GM18909 (cell line): ENCODE results near the gene MICAL3.
"Not testable (repeated sequence)": the region's sequence is repeated elsewhere in the genome, so short reads cannot be mapped to it uniquely, and the experiment has no call there.

Experiments used
- ATAC-seq: cut with Tn5 transposase; IDR thresholded peaks from one replicate; pipeline ENCODE4 v1.9.1; 2021; ENCODE audit warnings: mild to moderate bottlenecking; ENCODE audit not compliant: unreplicated experiment, poor library complexity

Gene MICAL3

DNA sequence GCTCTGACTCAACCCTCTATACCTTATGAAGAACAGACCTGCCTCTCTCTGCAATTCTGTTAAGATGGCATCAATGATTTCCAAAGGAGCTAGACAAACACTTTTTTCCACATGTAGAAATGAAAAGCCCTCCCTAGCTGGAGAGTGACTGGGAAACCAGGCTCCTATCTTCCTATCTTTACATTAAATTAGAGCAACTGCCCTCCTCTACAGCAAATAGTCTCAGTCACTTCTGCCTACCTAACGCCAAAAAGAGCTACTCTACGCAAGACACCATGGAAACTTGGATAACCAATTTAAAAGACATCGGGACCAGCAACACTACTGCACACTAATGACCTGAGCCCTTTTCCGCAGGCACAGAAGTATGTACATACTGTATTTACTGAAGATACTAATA is 84.8 kb downstream of the MICAL3 start:
- ATAC-seq = no peak

DNA sequence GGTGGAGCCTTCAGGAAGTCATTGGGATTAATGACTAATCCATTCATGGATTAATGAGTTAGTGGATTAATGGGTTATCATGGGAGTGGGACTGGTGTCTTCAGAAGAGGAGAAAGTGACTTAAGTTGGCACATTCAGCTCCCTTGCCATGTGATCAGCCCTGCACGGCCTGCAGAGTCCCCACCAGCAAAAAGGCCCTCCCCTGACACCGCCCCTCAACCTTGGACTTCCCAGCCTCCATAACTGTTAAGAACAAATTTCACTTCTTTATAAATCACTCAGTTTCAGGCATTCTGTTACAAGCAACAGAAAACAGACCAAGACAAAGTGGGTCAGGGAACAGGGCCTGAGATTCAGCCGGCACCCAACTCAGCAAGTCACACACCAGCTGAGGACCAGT is 85.3 kb downstream of the MICAL3 start:
- no peak for ATAC-seq

DNA sequence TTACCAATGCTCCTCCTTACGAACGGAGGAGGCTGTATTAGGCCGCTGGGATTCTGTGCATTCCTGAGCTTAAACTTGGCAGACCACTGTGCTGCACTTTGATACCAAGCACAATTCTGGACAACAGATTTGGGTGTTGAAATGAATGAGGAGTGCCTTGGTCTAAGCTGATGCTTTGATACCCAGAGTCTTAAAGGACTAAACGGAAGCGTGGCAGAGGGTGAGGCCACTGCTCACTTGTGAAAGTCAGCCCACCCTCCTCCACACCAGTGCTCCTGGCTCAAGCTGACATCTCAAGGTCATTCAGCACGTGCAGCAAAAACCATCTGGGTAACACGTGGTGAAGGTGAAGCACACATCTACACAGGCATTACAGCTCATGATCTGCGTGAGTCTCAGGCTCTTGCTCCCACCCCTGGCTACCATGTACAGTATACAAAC is 85.9 kb downstream of the MICAL3 start:
- no peak for ATAC-seq

DNA sequence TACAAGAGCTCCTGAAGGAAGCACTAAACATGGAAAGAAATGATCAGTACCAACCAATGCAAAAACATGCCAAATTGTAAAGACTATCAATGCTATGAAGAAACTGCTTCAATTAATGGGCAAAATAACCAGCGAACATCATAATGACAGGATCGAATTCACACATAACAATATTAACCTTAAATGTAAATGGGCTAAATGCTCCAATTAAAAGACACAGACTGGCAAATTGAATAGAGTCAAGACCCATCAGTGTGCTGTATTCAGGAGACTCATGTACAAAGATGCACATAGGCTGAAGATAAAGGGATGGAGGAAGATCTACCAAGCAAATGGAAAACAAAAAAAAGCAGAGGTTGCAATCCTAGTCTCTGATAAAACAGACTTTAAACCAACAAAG is 91.9 kb downstream of the MICAL3 start:
- not testable (repeated sequence) for ATAC-seq

DNA sequence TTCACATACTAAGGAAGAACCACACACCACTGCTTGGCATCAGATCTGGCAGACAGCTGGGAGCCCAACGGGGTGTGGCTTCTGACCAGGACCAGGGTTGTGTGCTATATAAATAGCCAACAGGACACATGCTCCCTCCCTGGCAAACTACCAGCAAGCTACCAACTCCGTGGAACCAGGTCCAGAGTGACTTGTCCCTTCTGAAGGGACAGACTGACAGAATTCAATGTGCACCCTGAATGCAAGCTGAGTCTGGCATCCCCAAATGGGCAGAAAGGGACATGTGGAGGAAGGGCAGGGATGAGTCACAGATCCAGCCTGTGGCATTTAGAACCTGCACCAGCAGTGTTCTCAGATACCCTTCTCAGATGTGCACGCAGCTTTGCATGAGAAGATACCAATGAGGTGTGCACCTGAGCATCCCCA is 92.9 kb downstream of the MICAL3 start:
- ATAC-seq = no peak

DNA sequence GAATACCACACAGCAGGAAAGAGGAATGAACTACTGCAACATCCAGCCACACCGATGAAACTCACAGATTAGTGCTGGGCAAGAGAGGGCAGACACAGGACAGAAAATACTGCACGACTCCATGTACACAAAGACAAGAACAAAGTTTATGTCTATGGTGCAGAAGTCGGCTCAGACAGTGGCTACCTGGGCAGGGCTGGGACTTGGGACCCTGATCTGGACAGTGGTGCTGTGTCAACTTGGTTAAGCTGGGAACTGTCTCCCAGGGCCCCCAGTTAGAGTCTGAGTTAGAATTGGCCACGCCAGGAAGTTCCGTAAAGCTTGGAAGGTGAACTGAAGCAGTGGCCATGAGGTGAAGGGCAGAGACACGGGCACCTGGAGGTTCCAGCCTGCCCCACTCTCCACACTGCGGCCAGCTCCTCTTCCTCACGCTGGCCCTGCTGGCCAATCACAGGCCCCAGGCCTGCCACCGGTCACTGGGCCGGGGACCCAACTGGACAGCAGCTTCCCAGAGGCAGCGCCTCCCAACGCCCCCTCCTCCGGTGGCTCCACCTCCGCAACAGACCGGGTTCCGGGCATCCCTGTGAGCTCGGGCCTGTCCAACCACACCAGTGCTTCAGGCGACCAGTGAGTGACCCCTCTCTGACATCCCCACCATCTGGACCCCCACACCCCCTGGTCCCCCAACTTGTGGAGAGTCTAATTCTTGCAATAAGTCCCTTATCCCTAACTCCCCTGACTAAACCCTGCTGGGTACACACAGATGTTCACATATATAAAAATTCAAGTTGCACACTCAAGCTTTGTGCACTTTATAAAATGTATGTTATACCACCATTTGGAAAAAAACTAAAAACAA is 93.7 kb downstream of the MICAL3 start:
- ATAC-seq = no peak

DNA sequence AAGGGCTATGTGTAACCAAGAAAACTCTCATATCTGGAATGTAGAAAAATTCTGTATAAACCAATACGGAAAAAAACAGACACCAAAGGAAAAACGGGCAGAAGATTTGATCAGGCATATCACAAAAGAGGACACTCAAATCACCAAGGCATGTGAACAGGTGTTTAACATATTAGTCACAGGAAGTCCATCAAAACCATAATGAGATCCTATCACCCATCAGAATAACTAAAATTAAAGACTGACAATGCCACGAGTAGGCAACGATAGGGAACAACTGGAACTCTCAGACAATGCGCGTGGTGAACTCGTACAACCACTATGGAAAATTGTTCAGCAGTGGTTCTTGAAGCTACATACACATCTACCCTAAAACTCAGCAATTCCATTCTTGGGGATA is 94.5 kb downstream of the MICAL3 start:
- ATAC-seq = no peak

DNA sequence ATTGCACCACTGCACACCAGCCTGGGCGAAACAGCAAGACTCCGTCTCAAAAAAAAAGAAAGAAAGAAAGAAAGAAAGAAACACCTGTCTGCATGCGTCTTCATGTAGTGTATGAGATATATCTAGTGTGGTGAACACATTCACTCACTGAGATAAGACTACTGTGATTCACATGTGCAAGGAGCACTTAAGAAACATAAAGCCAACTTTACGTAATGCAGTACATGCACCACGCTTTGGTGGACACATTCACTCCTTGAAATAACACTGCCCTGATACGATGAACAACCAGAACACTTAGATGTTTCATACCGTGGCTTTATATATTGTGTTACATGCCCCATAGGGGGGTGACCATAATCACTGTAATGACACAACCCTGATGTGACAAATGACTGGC is 96.0 kb downstream of the MICAL3 start:
- ATAC-seq = no peak

DNA sequence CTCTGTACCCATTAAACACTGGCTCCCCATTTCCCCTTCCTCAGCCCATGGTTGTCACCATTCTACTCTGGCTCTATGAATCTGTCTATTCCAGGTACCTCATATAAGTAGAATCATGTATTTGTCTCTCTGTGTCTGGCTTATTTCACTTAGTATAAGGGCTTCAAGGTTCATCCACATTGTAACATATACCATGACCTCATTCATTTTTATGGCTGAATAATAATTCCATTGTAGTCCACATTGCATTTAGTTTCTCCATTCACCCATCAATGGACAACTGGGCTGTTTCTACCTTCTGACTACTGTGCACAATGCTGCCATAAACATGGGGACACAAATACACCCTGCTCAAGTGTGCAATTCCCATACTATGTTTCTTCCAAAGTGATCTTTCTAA is 97.3 kb downstream of the MICAL3 start:
- ATAC-seq = no peak

DNA sequence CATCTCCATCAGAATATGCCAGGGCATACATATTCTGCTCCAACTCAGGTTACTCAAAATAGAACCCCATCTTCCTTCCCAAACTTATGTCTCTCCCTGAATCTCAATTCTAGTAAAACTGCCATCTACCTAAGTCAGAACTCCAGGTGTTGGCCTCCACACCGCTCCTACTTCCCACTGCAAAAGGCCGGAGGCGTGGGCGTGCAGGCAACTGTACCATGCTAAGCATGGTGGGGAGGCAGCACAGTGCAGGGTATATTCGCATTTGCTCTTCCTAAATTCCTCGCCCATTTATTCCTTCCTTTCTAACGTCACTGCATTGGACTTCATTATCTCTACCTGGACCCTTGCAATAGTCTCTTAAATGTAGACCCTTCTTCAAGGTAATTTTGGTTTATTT is 97.8 kb downstream of the MICAL3 start:
- ATAC-seq = no peak

DNA sequence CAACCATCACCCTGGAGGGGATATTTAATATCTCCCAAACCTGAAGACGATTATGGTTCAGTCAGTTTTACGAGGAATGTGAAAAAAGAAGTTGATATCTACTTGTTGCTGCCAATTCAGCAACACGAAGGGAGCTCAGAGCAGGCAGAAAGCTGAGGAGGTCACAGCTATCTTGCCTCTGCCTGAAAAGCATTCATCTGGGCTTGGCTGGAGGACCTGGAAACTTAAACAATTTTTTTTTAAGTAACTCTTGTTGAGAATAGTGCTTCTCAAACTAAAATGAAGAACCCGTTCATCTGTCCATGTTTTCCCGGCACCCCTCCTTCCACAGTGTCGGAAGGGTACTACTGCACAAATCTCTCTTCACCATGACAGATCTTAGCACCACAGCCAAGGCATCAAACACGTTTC is 98.9 kb downstream of the MICAL3 start:
- no peak for ATAC-seq

DNA sequence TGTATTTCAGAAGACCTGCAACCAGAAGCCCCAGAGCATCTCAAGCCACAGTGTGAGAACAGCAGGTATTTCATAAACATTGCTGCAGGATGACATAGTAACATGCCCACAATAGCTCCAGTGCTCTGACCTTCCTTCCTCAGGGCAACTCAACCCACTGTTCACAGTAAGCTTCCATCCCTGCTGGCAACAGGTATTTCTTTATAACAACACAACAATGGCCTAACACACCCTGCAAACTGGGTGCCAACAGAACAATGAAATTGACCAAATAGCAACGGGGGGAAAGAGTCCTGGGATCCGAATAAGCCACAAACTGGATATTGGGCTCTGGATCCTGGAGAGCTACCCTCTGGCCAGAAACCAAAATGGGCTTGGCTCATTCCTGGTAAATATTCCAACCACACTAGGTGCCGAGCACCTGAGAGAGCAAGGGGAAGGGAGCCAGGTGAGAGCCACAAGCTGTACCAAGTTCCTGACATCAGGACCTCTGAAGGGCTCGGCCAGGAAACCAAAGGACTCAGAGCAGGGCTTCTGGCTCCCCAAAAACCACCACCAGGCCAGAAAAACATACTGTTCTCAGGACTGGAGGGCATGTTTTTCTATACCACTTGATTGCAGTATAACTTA is 99.5 kb downstream of the MICAL3 start:
- ATAC-seq = no peak

DNA sequence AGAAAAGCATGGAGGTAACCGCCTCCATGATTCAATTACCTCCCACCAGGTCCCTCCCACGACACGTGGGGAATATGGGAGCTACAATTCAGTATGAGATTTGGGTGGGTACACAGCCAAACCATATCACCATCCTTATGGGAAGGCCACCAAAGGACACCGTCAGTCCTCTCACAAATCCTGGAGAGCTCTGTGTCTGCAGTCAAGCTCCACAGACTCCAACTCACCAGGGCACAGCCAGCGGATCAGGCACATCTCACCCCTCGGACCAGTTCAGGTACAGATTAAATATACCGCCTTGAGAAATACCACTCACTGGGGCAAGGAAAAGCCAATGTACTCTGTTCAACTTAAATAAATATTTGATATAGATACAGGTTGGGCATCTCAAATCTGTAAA is 100.3 kb downstream of the MICAL3 start:
- no peak for ATAC-seq

DNA sequence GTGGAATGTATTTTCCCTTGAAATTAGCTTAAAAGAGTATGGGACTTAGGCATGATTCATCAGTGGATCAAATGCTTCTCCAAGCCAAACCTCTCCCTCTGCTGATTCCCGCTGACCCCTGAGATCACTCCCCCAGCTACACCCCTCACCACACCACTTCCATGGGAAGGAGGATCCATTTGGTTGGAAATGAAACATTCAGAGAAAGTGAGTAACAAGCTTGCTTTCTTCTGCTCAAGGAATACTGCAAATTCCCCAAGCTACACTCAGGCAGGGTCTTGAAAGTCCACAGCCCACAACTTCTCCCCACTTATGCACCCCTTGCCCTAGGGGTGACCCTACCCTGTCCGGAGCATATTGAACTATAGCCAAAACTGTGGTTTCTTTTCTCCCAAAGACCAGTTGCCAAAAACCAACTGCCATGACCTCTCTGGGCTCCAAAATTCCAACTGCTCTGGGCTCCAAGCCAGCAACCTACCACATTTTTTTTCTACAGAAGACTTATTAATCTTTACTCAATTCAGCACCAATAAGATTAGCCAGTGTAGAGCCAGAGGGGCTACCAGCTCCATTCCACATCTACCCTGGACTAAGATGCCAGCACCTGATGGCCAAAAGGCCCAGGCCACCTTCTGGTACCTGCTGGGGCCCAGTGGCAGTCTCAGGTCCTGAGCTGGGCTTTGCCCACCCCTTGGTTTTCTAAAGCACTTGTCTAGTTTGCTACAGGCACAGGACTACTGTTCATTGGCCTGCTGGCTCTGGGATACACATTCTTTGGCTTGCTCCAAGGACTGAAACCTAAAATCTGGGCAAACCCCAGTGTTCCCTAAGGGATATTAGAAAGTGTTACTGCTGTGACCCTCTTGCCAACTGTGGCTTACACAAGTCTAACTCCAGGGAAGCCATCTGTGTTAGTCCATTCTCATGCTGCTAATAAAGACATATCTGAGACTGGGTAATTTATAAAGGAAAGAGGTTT is 101.1 kb downstream of the MICAL3 start:
- no peak for ATAC-seq

DNA sequence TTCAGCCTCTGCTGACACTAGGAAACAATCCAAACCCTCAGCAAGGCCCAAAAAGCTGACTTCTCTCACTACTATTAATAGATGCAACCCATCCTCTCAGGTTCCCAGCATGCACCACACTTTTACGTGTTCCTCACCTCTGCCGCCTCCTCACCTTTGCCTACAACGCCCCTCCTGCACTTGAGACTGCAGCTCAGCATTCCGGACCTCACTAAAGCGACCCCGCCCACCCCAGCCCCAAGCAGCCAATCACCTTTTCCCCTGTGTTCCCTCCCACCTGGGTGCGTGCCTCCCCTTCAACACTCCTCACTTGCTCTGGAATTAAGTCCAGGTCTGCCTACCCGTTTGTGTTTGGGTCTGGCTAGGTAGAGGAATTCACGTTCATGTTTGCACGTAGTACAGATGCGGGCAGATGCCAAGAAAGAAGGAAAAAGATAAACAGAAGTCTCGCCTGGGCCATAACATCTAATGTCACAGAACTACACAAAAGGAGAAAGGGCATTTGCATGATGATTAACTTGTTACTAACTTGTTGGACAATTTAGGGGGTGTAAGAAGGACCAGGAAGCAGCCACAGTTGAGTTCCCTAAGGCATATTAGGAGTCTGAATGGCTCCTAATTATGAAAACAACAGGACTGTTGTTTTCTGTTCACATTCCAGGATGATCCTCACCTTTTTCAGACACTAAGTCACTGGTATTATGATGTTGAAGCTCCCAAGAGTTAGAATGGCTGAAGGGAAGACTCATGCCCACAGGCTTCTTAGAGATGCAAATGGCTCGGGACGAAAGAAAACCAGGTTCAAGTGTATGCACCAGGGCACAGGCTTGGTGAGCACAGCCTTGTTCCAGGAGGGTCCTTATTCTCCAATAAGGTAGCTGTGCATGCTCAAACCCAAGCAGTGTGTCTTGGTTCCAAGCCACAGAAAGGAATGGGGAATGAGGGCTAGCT is 102.2 kb downstream of the MICAL3 start:
- no peak for ATAC-seq

DNA sequence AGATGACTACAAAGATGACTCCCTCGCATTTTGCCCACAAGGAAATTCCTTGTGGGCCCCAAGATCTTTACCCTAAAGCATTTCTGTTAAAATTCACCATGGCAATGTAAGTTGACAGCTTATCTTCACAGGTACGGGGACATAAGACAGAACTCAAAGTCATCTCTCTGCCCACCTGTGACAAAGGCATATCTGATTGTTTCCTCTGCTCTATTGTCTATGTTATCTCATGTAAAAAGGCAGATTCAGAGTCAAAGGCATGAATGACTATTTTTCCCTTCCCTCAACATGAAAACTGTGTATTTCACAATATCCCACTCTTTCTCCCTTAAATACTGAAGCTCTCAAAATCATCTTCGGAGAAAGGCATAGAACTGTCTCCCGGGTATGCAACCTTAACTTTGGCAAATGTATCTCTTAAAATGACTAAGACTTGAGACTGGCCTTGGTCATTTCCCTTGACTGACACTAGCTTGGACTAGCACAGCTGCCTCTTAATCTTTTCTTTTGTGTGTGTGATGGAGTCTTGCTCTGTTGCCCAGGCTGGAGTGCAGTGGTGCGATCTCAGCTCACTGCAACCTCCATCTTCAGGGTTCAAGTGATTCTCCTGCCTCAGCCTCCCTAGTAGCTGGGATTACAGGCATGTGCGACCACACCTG is 103.2 kb downstream of the MICAL3 start:
- no peak for ATAC-seq

DNA sequence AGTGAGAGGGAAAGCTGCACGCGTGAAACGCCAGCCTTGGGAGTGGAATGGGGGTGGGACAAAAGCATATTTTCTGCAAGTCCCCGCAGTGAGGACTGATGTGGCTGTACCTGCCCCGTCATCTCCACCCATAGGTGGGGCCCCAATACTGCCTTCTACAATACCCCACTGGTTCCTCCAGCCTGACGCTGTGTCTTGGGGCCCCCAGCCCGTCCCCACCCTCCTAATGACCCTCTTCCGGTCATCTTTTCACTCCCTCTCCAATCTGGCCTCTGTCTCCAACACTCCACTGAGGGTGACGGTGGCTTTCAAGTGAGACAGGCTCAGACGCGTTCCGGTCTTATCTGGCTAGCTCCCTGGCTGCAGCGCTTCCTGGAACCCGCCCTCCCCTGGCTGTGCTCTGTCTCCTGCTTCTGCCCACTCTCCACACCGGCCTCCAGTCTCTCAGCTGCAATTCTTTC is 104.2 kb downstream of the MICAL3 start:
- ATAC-seq = no peak

DNA sequence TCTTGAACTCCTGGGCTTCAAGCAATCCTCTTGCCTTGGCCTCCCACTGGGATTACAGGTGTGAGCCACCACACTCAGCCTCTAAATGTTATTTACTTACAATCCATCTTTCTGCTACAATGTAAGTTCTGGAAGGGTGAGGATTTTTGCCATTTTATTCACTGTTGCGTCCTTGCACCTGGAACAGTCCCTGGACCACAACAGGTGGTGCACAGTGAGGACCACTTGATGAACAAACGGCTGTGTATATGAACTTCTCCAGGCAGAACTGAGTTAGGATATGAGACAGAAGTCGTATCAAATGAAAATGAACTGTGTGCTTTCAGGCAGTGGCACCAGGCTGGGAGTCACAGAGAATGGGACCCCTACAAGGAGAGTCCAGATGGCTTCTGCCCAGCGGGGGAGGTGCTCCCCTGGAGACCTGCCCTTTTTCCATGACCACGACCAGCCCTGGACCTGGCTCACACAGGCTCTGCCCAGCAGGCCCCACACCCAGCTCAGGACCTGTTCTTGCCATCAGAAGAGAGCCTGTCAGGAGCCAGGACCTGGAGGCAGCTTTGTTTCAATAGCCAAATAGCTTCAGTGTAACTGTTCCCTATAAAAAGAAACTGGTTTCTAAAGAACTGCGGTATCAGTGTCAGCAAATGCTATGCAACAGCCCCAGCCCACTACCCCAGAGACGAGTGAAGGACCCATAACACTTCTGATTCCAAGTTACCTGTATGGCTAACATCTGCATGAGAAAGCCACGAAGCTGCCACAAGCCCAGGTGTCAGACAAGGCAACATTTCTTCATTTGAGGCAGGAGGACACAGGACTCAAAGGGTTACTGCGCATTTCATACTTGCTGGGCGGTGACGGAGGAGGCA is 104.9 kb downstream of the MICAL3 start:
- no peak for ATAC-seq
